Measurements from ENCODE around the gene SORL1. TPM values are rescaled to one million over a fixed set of nuclear protein-coding genes. Genes with fewer than 3 reads are reported as not detected.

SORL1 gene
- total RNA-seq, 1 experiment from 2014 or later = 68.3 TPM

- Histone ChIP-seq H3K27me3 (ENCODE audit: insufficient read depth, low read length) (no peaks in the 10 kb centered on the region), H2BK15ac (ENCODE audit: low read depth, low read length) (no peak overlapping the region), H4K5ac (ENCODE audit: insufficient read length, low read depth, low read length) (no peak overlapping the region), H4K20me1 (ENCODE audit: control insufficient read depth, insufficient read depth, insufficient read length) (no peaks in the 10 kb centered on the region), H4K8ac (replicated peaks; ENCODE audit: insufficient read length, low read depth, low read length) (no peak overlapping the region), H3K79me2 (ENCODE audit: insufficient read depth, low read length) (no peaks in the 10 kb centered on the region), H3K79me1 (ENCODE audit: insufficient read depth, low read depth, low read length, poor library complexity, severe bottlenecking) (no peaks in the 10 kb centered on the region), H3K56ac (ENCODE audit: insufficient read length, low read depth, low read length) (no peak overlapping the region), H2BK20ac (ENCODE audit: low read depth, low read length, poor library complexity, severe bottlenecking) (no peak overlapping the region), H2BK5ac (ENCODE audit: insufficient read length, low read length) (no peak overlapping the region), H3K27ac (ENCODE audit: insufficient read length, low read depth, low read length) (no peak overlapping the region), H3K4me1 (ENCODE audit: insufficient read depth, low read length) (no peaks in the 10 kb centered on the region), H4K91ac (ENCODE audit: insufficient read length, low read depth, low read length) (no peak overlapping the region), H3K14ac (ENCODE audit: insufficient read depth, low read length) (no peak overlapping the region), H3K4ac (ENCODE audit: low read depth, low read length) (no peak overlapping the region), H2AK5ac (ENCODE audit: insufficient read length, low read length) (no peak overlapping the region), H3K23me2 (ENCODE audit: insufficient read length, low read depth, low read length, poor library complexity, severe bottlenecking) (no peaks in the 10 kb centered on the region), H2BK120ac (ENCODE audit: low read depth, low read length, poor library complexity, severe bottlenecking) (no peak overlapping the region), H3T11ph (ENCODE audit: low read length) (no peak overlapping the region), H3K9ac (ENCODE audit: extremely low read depth, insufficient read length, low read length) (no peak overlapping the region), H3K9me3 (ENCODE audit: control insufficient read depth, low read depth, low read length) (no peaks in the 10 kb centered on the region), H2BK12ac (ENCODE audit: insufficient read length, low read depth, low read length) (no peak overlapping the region), H2AFZ (ENCODE audit: low read length) (no peak overlapping the region), H3K18ac (ENCODE audit: insufficient read length, low read depth, low read length) (no peak overlapping the region), H3K4me2 (ENCODE audit: insufficient read depth, insufficient read length, low read length) (no peak overlapping the region), H3K23ac (ENCODE audit: insufficient read length, low read depth, low read length) (no peak overlapping the region)
- Mint-ChIP-seq H3K27ac (0 out of 7 replicates have a peak overlapping the region, but pooled peaks of 1 of the 3 experiments have one; percentile 25), H3K4me1 (no peaks in the 10 kb centered on the region), H3K36me3 (ENCODE audit: insufficient read depth in 1 of 3, low read depth in 3 of 3) (peaks cover 26 to 75% (median 54%) of the 10 kb centered on the region in 3 experiments; a peak in 6 of 7 replicates), H3K4me3 (no peak overlapping the region), H3K27me3 (ENCODE audit: low read depth) (no peaks in the 10 kb centered on the region), H3K9me3 (no peaks in the 10 kb centered on the region)
- DNase-seq = no peak
- TF ChIP-seq CTCF (conservative IDR thresholded peaks at IDR 0.05) = no peak
- no CpG with 5 or more reads among the region's 1 CpG for WGBS (ENCODE audit: extremely low coverage, insufficient read length, low lambda C conversion rate)
Observed at GRCh38 chr11:121630041-121630440, 177.9 kb downstream of the SORL1 start.

Data from H9 (cell line).